CD14-positive monocyte (primary cell): Measurements from ENCODE around the gene RIMS3. TPM values are rescaled to one million over a fixed set of nuclear protein-coding genes. Genes with fewer than 3 reads are reported as not detected.

Experiments
- DNase-seq, 3 donors: peaks; one replicate each; pipeline ENCODE4 v3.0.0-alpha.2; 2011 to 2022
- H2AFZ ChIP-seq: 2 replicates; pipeline ENCODE4 v1.6.0; 2012; ENCODE audit warnings: mild to moderate bottlenecking, low read depth, low read length, inconsistent platforms; ENCODE audit not compliant: insufficient read depth, poor library complexity, severe bottlenecking
- H3K27ac ChIP-seq, 2 donors: 1 replicate in 1 of 2; 2 replicates in 1 of 2; pipeline ENCODE4 v1.5.1; 2012 to 2013; ENCODE audit warnings: low read length in 2 of 2, control low read depth in 1 of 2, inconsistent platforms in 1 of 2, low read depth in 1 of 2, mild to moderate bottlenecking in 1 of 2
- H3K27me3 ChIP-seq, 2 donors: one replicate each; pipeline versions ENCODE4 v1.6.0 to v1.6.1; 2011 to 2013; ENCODE audit warnings: low read length in 2 of 2; ENCODE audit not compliant: control insufficient read depth in 2 of 2, insufficient read depth in 2 of 2
- H3K36me3 ChIP-seq, 2 donors: replicated peaks in 1 of 2; 1 replicate in 1 of 2; 2 replicates in 1 of 2; pipeline versions ENCODE4 v1.5.1 to v1.6.1; 2012 to 2013; ENCODE audit warnings: low read length in 2 of 2, control low read depth in 1 of 2, inconsistent platforms in 1 of 2, mild to moderate bottlenecking in 1 of 2; ENCODE audit not compliant: insufficient read depth in 2 of 2, control insufficient read depth in 1 of 2
- H3K4me1 ChIP-seq, 2 donors: 1 replicate in 1 of 2; 2 replicates in 1 of 2; pipeline versions ENCODE4 v1.5.1 to v1.6.1; 2012 to 2013; ENCODE audit warnings: low read length in 2 of 2, control low read depth in 1 of 2, inconsistent platforms in 1 of 2, mild to moderate bottlenecking in 1 of 2, moderate library complexity in 1 of 2; ENCODE audit not compliant: insufficient read depth in 2 of 2, control insufficient read depth in 1 of 2
- H3K4me2 ChIP-seq: replicated peaks from 2 replicates; pipeline ENCODE3; 2012; ENCODE audit warnings: low read length, moderate library complexity, mild to moderate bottlenecking; ENCODE audit not compliant: poor library complexity, severe bottlenecking; ENCODE audit errors: extremely low read depth
- H3K4me3 ChIP-seq, 3 experiments: fragments of 200-600 bp in 1 of 3; sonication (generic) in 1 of 3; replicated peaks in 1 of 3; 1 replicate in 2 of 3; 2 replicates in 1 of 3; pipeline ENCODE4 v1.5.1; 2011 to 2013; ENCODE audit warnings: low read length in 3 of 3, mild to moderate bottlenecking in 3 of 3, control low read depth in 2 of 3, low read depth in 2 of 3, inconsistent platforms in 1 of 3, moderate library complexity in 1 of 3
- H3K79me2 ChIP-seq: 2 replicates; pipeline ENCODE4 v1.6.0; 2012; ENCODE audit warnings: mild to moderate bottlenecking, control low read depth, inconsistent platforms, low read length, moderate library complexity; ENCODE audit not compliant: insufficient read depth
- H3K9ac ChIP-seq: 2 replicates; pipeline ENCODE4 v1.6.0; 2017; ENCODE audit warnings: low read length, mild to moderate bottlenecking; ENCODE audit not compliant: insufficient read depth, poor library complexity, severe bottlenecking
- H3K9me3 ChIP-seq, 2 donors: replicated peaks in 1 of 2; 1 replicate in 1 of 2; 2 replicates in 1 of 2; pipeline versions ENCODE4 v1.5.1 to v1.6.1; 2012 to 2013; ENCODE audit warnings: low read length in 2 of 2, control low read depth in 1 of 2; ENCODE audit not compliant: control insufficient read depth in 1 of 2, insufficient read depth in 1 of 2
- H4K20me1 ChIP-seq: 2 replicates; pipeline ENCODE4 v1.6.0; 2012; ENCODE audit warnings: mild to moderate bottlenecking, low read length, control low read depth, moderate library complexity; ENCODE audit not compliant: insufficient read depth
- H3K27ac Mint-ChIP-seq, 7 donors: one replicate each; pipeline ENCODE4 v1.8.0; 2020; ENCODE audit warnings: mild to moderate bottlenecking in 7 of 7, mixed read lengths in 7 of 7, moderate library complexity in 6 of 7, inconsistent platforms in 2 of 7
- H3K27me3 Mint-ChIP-seq, 3 donors: one replicate each; pipeline ENCODE4 v1.8.0; 2021 to 2022; ENCODE audit warnings: low read depth in 3 of 3, mild to moderate bottlenecking in 3 of 3, mixed read lengths in 3 of 3, moderate library complexity in 3 of 3, inconsistent platforms in 1 of 3
- H3K36me3 Mint-ChIP-seq, 2 donors: one replicate each; pipeline ENCODE4 v1.8.0; 2020; ENCODE audit warnings: mixed read lengths in 2 of 2, inconsistent platforms in 1 of 2, mild to moderate bottlenecking in 1 of 2
- H3K4me1 Mint-ChIP-seq: one replicate; pipeline ENCODE4 v1.8.0; 2020; ENCODE audit warnings: mild to moderate bottlenecking, mixed read lengths
- H3K4me3 Mint-ChIP-seq, 2 donors: one replicate each; pipeline ENCODE4 v1.8.0; 2020; ENCODE audit warnings: mild to moderate bottlenecking in 2 of 2, mixed read lengths in 2 of 2, moderate library complexity in 1 of 2
- H3K9me3 Mint-ChIP-seq, 7 donors: one replicate each; pipeline ENCODE4 v1.8.0; 2020 to 2022; ENCODE audit warnings: mixed read lengths in 7 of 7, mild to moderate bottlenecking in 6 of 7, moderate library complexity in 6 of 7, inconsistent platforms in 2 of 7
- CTCF ChIP-seq: fragments of 200-600 bp; IDR thresholded peaks from one replicate; pipeline ENCODE4 v1.8.0; 2022; ENCODE audit warnings: antibody characterized with exemption, mild to moderate bottlenecking
- WGBS: methylation state at CpG from one replicate; pipeline ENCODE4 v1.1.5; 2013; ENCODE audit warnings: missing lambda C conversion rate; ENCODE audit not compliant: insufficient coverage; 5-methylcytosine and 5-hydroxymethylcytosine counted together
- intact Hi-C, 2 donors: fragments of 100-400 bp; cut with micrococcal nuclease; formaldehyde crosslinking; loops; one replicate each; pipeline versions ENCODE4 v1.15.0 to v1.15.1; 2023
- polyA plus RNA-seq, 3 donors: library from polyadenylated mRNA; depleted of rRNA in 1 of 3; unstranded in 2 of 3; stranded (reverse) in 1 of 3; fragments of 300-500 nt in 2 of 3; fragments of >200 nt in 1 of 3; fragmentation: Illumina TruSeq in 2 of 3; gene quantifications; 1 replicate in 2 of 3; 2 replicates in 1 of 3; pipeline ENCODE4 v1.2.3, GENCODE V29; 2012 to 2021

Gene RIMS3
- polyA plus RNA-seq, 3 donors = 0.15 to 1.0 (median 0.26) TPM

- Mint-ChIP-seq H3K27me3 (peaks cover 1 to 3% (median 2%) of the 10 kb centered on the region in 3 donors), H3K4me3 (no peak overlapping the region), H3K36me3 (no peaks in the 10 kb centered on the region), H3K9me3 (peaks cover 0 to 2% (median 0%) of the 10 kb centered on the region in 7 donors), H3K4me1 (peaks cover 27% of the 10 kb centered on the region), H3K27ac (peak overlapping the region in 1 of 7 donors; percentile 50)
- 3% methylated on average over 3 of the region's 8 CpGs for WGBS
- no peak for TF ChIP-seq CTCF
- Histone ChIP-seq H3K27ac (no peak overlapping the region), H3K4me1 (peaks cover 12 to 22% of the 10 kb centered on the region in 2 donors), H3K27me3 (no peaks in the 10 kb centered on the region), H3K4me2 (no peak overlapping the region), H3K4me3 (no peak overlapping the region), H3K9ac (no peak overlapping the region), H2AFZ (no peak overlapping the region), H3K9me3 (no peaks in the 10 kb centered on the region), H4K20me1 (no peaks in the 10 kb centered on the region), H3K79me2 (no peaks in the 10 kb centered on the region), H3K36me3 (no peaks in the 10 kb centered on the region)
- intact Hi-C loops = loop anchor here in 1 of 2 donors (10.0 kb wide), 2 partner anchors 81 to 251 kb away; no protein-coding TSS in a partner anchor
- no peak for DNase-seq
Observed at GRCh38 chr1:40593449-40594186, 71.9 kb downstream of the RIMS3 start.

- H3K4me3 Mint-ChIP-seq = no peak overlapping the region
- DNase-seq = peak; percentile 31 to 57 (median 56)
- Histone ChIP-seq H3K27me3 (no peaks in the 10 kb centered on the region), H3K79me2 (no peaks in the 10 kb centered on the region), H4K20me1 (no peaks in the 10 kb centered on the region), H3K4me2 (no peak overlapping the region), H3K36me3 (no peaks in the 10 kb centered on the region), H3K4me3 (no peak overlapping the region), H3K27ac (no peak overlapping the region), H3K9me3 (no peaks in the 10 kb centered on the region), H3K4me1 (peaks cover 12 to 22% of the 10 kb centered on the region in 2 donors), H2AFZ (peak overlapping the region; percentile 15), H3K9ac (no peak overlapping the region)
- WGBS = 0% methylated on average over 1 of the region's 6 CpGs
- H3K4me1 Mint-ChIP-seq = peaks cover 27% of the 10 kb centered on the region
- peaks cover 0 to 2% (median 0%) of the 10 kb centered on the region in 7 donors for H3K9me3 Mint-ChIP-seq
- peak; percentile 67 for TF ChIP-seq CTCF
- H3K27ac Mint-ChIP-seq = no peak overlapping the region
- H3K36me3 Mint-ChIP-seq = no peaks in the 10 kb centered on the region
- H3K27me3 Mint-ChIP-seq = peaks cover 1 to 6% (median 2%) of the 10 kb centered on the region in 3 donors
- intact Hi-C loops = loop anchor here in 1 of 2 donors (10.0 kb wide), 2 partner anchors 83 to 253 kb away; no protein-coding TSS in a partner anchor
Observed at GRCh38 chr1:40592107-40592803, 73.2 kb downstream of the RIMS3 start.
